HepG2 (cell line): ENCODE results near the gene ARMH3. TPM values are rescaled to one million over a fixed set of nuclear protein-coding genes. Genes with fewer than 3 reads are reported as not detected.

Experiments used
- ATAC-seq: fragments of 200-7000 bp; cut with Tn5 transposase; 3 replicates; pipeline ENCODE4 v1.9.1; 2020; ENCODE audit warnings: mild to moderate bottlenecking, moderate library complexity
- BruUV-seq: library from RNA; stranded (reverse); fragments of 400-500 nt; replicated peaks from 2 replicates; lab custom pipeline; 2021; lab: Mats Ljungman, UMichigan
- CTCF ChIA-PET: fragments of 300-600 bp; formaldehyde crosslinking; extraction: SDS; loops from one replicate; lab custom pipeline; 2021; ENCODE audit warnings: low total read pairs, inconsistent platforms, low intra/inter-chr PET ratio; lab: Yijun Ruan, JAX
- POLR2A ChIA-PET: fragments of 350-600 bp; sonication (Branson Sonifier 250); formaldehyde crosslinking; loops from one replicate; lab custom pipeline; 2020; ENCODE audit warnings: antibody characterized with exemption, inconsistent platforms; lab: Yijun Ruan, JAX
- DNase-seq: peaks from one replicate; pipeline ENCODE4 v3.0.0-alpha.2; 2015; ENCODE audit warnings: low spot score
- FAIRE-seq: peaks from 3 replicates; lab custom pipeline; 2011; peaks lifted over from hg19 to GRCh38; lab: Jason Lieb, UNC
- H2AFZ ChIP-seq: one replicate; pipeline ENCODE4 v1.6.1; 2011; ENCODE audit warnings: low read length, inconsistent platforms
- H3K27ac ChIP-seq: fragments of 300-600 bp; 3 replicates; pipeline ENCODE4 v1.8.0; 2011; ENCODE audit warnings: mixed run types, mild to moderate bottlenecking, mixed read lengths, low read length, inconsistent platforms; ENCODE audit not compliant: insufficient read depth; ENCODE audit errors: extremely low read length
- H3K27me3 ChIP-seq, 2 experiments: fragments of 200-600 bp in 1 of 2; 2 replicates in 1 of 2; 3 replicates in 1 of 2; pipeline versions ENCODE4 v1.6.0 to v1.8.0; 2011; ENCODE audit warnings: low read length in 2 of 2, mild to moderate bottlenecking in 2 of 2, moderate library complexity in 2 of 2, inconsistent platforms in 1 of 2; ENCODE audit not compliant: insufficient read depth in 2 of 2, control insufficient read depth in 1 of 2
- H3K36me3 ChIP-seq, 2 experiments: fragments of 200-600 bp in 1 of 2; replicated peaks in 1 of 2; 2 replicates in 1 of 2; 3 replicates in 1 of 2; pipeline versions ENCODE4 v1.5.1 to v1.8.0; 2011; ENCODE audit warnings: low read length in 2 of 2, inconsistent platforms in 1 of 2; ENCODE audit not compliant: insufficient read depth in 2 of 2, control insufficient read depth in 1 of 2
- H3K4me1 ChIP-seq: 2 replicates; pipeline ENCODE4 v1.5.1; 2012; ENCODE audit warnings: low read length, inconsistent platforms; ENCODE audit not compliant: insufficient read depth
- H3K4me2 ChIP-seq: 2 replicates; pipeline ENCODE4 v1.6.0; 2011; ENCODE audit warnings: low read depth, low read length, inconsistent platforms
- H3K4me3 ChIP-seq, 3 experiments: fragments of 200-600 bp in 1 of 3; sonication (generic), shearing (Covaris generic) in 1 of 3; replicated peaks in 1 of 3; 2 replicates each; pipeline ENCODE4 v1.5.1; 2011 to 2016; ENCODE audit warnings: low read length in 3 of 3, inconsistent platforms in 2 of 3, low read depth in 2 of 3, mild to moderate bottlenecking in 2 of 3, control low read depth in 1 of 3, mixed read lengths in 1 of 3; ENCODE audit not compliant: insufficient read depth in 1 of 3
- H3K79me2 ChIP-seq: one replicate; pipeline ENCODE4 v1.6.1; 2011; ENCODE audit warnings: low read length, inconsistent platforms; ENCODE audit not compliant: insufficient read depth
- H3K9ac ChIP-seq: 2 replicates; pipeline ENCODE4 v1.6.0; 2011; ENCODE audit warnings: mild to moderate bottlenecking, low read depth, low read length, inconsistent platforms; ENCODE audit not compliant: insufficient read depth
- H3K9me3 ChIP-seq: 2 replicates; pipeline ENCODE4 v1.5.1; 2012; ENCODE audit warnings: mild to moderate bottlenecking, low read length
- H4K20me1 ChIP-seq: 2 replicates; pipeline ENCODE4 v1.6.0; 2011; ENCODE audit warnings: inconsistent platforms, mild to moderate bottlenecking, low read length, moderate library complexity; ENCODE audit not compliant: insufficient read depth
- CEBPG ChIP-seq: IDR thresholded peaks from 2 replicates; pipeline ENCODE4 v1.6.1; 2016
- ZNF337 ChIP-seq: sonication (generic); formaldehyde crosslinking; IDR thresholded peaks from 2 replicates; pipeline ENCODE4 v1.5.1; 2020; ENCODE audit warnings: missing genetic modification reagents, low read depth, mild to moderate bottlenecking, borderline replicate concordance
- ZNF629 ChIP-seq: sonication (generic); formaldehyde crosslinking; conservative IDR thresholded peaks from 2 replicates; pipeline ENCODE4 v1.5.0; 2020; ENCODE audit warnings: missing genetic modification reagents
- WGBS: methylation state at CpG from one replicate; pipeline ENCODE4 v1.1.6; 2017; ENCODE audit warnings: low lambda C conversion rate; 5-methylcytosine and 5-hydroxymethylcytosine counted together
- in situ Hi-C: cut with HindIII; loops from 2 replicates; pipeline ENCODE4 v1.10.0; 2017; ENCODE audit warnings: low pct_unique_long_range_greater_than_20kb; ENCODE audit not compliant: extremely low pct_ligation_motif_present
- intact Hi-C: fragments of 100-400 bp; cut with micrococcal nuclease; formaldehyde crosslinking; loops from one replicate; pipeline ENCODE4 v1.10.0; 2022; ENCODE audit not compliant: unreplicated experiment
- polyA plus RNA-seq, 8 experiments: library from polyadenylated mRNA; depleted of rRNA in 3 of 8; stranded (reverse) in 7 of 8; unstranded in 1 of 8; fragments of >200 nt; fragmentation: Illumina TruSeq in 4 of 8; extraction: Trizol in 4 of 8; gene quantifications; 2 replicates each; pipeline versions ENCODE4 v1.2.1 to v1.2.3, GENCODE V29; 2011 to 2016; ENCODE audit warnings: low read depth in 4 of 8, missing spikeins in 1 of 8, mixed read lengths in 1 of 8; ENCODE audit not compliant: insufficient read depth in 1 of 8
- total RNA-seq, 5 experiments: library from RNA; depleted of rRNA; stranded (reverse); fragments of >200 nt; fragmentation: Illumina TruSeq; extraction: Trizol; gene quantifications; 2 replicates each; pipeline ENCODE4 v1.2.3, GENCODE V29; 2016; ENCODE audit warnings: low read depth in 1 of 5

ARMH3 gene
- total and polyA plus RNA-seq, 2 of the 13 experiments (the other 11 are each of a cell fraction or from before 2014, with no cell fraction given): 8.4 to 16.9 TPM

GRCh38 chr10:102064503-102064867 lies 8.5 kb upstream of the ARMH3 start:
- H4K20me1 ChIP-seq: no peaks in the 10 kb centered on the region; the same call in 1 of the 2 replicates
- peaks cover 13% of the 10 kb centered on the region for H3K79me2 ChIP-seq
- 79% methylated on average over 2 of the region's 2 CpGs for WGBS
- H3K36me3 ChIP-seq: peaks cover 0 to 3% of the 10 kb centered on the region in 2 experiments; a peak in 1 of 5 replicates
- peak overlapping the region; percentile 94; the same call in 1 of the 2 replicates for H3K9ac ChIP-seq
- BruUV-seq: no TSS peak
- H3K27ac ChIP-seq: no peak overlapping the region
- H2AFZ ChIP-seq: no peak overlapping the region
- peak overlapping the region; percentile 90 for H3K4me2 ChIP-seq
- intact Hi-C loops (no loop called here), in situ Hi-C loops (no loop called here)
- ChIA-PET POLR2A (no interaction called here), CTCF (no interaction called here)
- H3K27me3 ChIP-seq: no peaks in the 10 kb centered on the region
- H3K4me3 ChIP-seq: peak overlapping the region; percentile 91 to 93 (median 93); a peak in 2 of 6 replicates
- TF ChIP-seq ZNF337 (CRISPR knock-in tag): no peak
- TF ChIP-seq CEBPG (CRISPR knock-in tag): peak; percentile 16; the same call in 1 of the 2 replicates
- FAIRE-seq (no peak), ATAC-seq (no peak), DNase-seq (no peak)
- peaks cover 29% of the 10 kb centered on the region for H3K4me1 ChIP-seq
- H3K9me3 ChIP-seq: no peaks in the 10 kb centered on the region

GRCh38 chr10:102059987-102060386 lies 4.0 kb upstream of the ARMH3 start:
- Histone ChIP-seq H2AFZ (no peak overlapping the region), H3K4me3 (no peak overlapping the region), H3K9ac (no peak overlapping the region), H3K4me1 (peaks cover 22% of the 10 kb centered on the region), H3K27me3 (no peaks in the 10 kb centered on the region; a peak in 1 of 5 replicates), H3K36me3 (no peaks in the 10 kb centered on the region), H3K9me3 (no peaks in the 10 kb centered on the region), H3K79me2 (peaks cover 6% of the 10 kb centered on the region), H3K27ac (no peak overlapping the region), H4K20me1 (no peaks in the 10 kb centered on the region), H3K4me2 (no peak overlapping the region)
- intact Hi-C loops: no loop called here
- CTCF ChIA-PET: no interaction called here
- TF ChIP-seq CEBPG (CRISPR knock-in tag) (no peak), ZNF629 (CRISPR knock-in tag) (peak; percentile 53; the same call in 1 of the 2 replicates)
- BruUV-seq: no TSS peak
- POLR2A ChIA-PET: interaction anchor here (1.1 kb wide), 1 partner anchor 8 kb away, joined by 3 read pairs; no protein-coding TSS in a partner anchor
- no peak for ATAC-seq
- no peak for DNase-seq
- no peak for FAIRE-seq
- in situ Hi-C loops: no loop called here
